A673 (cell line): Measurements from ENCODE around the gene GPR78.

ENCODE experiments used
- CTCF ChIP-seq: fragments of 300-800, 200-600 bp; sonication (generic); conservative IDR thresholded peaks from 2 replicates; pipeline ENCODE4 v1.5.1; 2017; ENCODE audit warnings: low read depth, mild to moderate bottlenecking, antibody characterized with exemption, low read length, moderate library complexity, mixed read lengths
- EZH2 ChIP-seq: fragments of 200-600 bp; sonication (generic); IDR thresholded peaks from 2 replicates; pipeline ENCODE4 v1.6.1; 2017; ENCODE audit warnings: borderline replicate concordance, low read depth, mild to moderate bottlenecking, mixed read lengths, antibody characterized with exemption, low read length; ENCODE audit not compliant: poor library complexity, severe bottlenecking

- TF ChIP-seq CTCF (no peak), EZH2 (no peak)
These were observed 38.2 kb downstream of the GPR78 start for GRCh38 chr4:8618421-8618820.
